ENCODE measurements around the gene DOCK6.

DOCK6 gene

GRCh38 chr19:11247391-11247790 lies 14.9 kb downstream of the DOCK6 start:
- no peak for DNase-seq (ENCODE audit: low spot score)

- DNase-seq (ENCODE audit: low spot score), result no peak
Measured at GRCh38 chr19:11246941-11247340, 15.4 kb downstream of the DOCK6 start.

GRCh38 chr19:11244846-11245589 lies 17.3 kb downstream of the DOCK6 start:
- DNase-seq (ENCODE audit: low spot score), result no peak

- DNase-seq (ENCODE audit: low spot score), result no peak
Measured at GRCh38 chr19:11243798-11244169, 18.5 kb downstream of the DOCK6 start.

- DNase-seq (ENCODE audit: low spot score), result peak; percentile 58
Measured at GRCh38 chr19:11242864-11243797, 19.2 kb downstream of the DOCK6 start.

GRCh38 chr19:11242025-11242424 lies 20.3 kb downstream of the DOCK6 start:
- DNase-seq (ENCODE audit: low spot score), result no peak

- DNase-seq (ENCODE audit: low spot score), result no peak
Measured at GRCh38 chr19:11240008-11240444, 22.3 kb downstream of the DOCK6 start.

GRCh38 chr19:11239377-11240000 lies 22.8 kb downstream of the DOCK6 start, which contains the start of gene ANGPTL8:
Gene ANGPTL8 (plus strand): TSS chr19:11239619. CDS start chr19:11239638, 19 bp downstream.
- DNase-seq (ENCODE audit: low spot score), result no peak

GRCh38 chr19:11238781-11239376 lies 23.4 kb downstream of the DOCK6 start:
- DNase-seq (ENCODE audit: low spot score), result no peak

- no peak for DNase-seq (ENCODE audit: low spot score)
Measured at GRCh38 chr19:11238041-11238440, 24.3 kb downstream of the DOCK6 start.

- no peak for DNase-seq (ENCODE audit: low spot score)
Measured at GRCh38 chr19:11237321-11237720, 25.0 kb downstream of the DOCK6 start.

- DNase-seq (ENCODE audit: low spot score), result no peak
Measured at GRCh38 chr19:11236324-11237301, 25.7 kb downstream of the DOCK6 start.

- no peak for DNase-seq (ENCODE audit: low spot score)
Measured at GRCh38 chr19:11234486-11235075, 27.7 kb downstream of the DOCK6 start.

GRCh38 chr19:11233073-11233472 lies 29.3 kb downstream of the DOCK6 start:
- DNase-seq (ENCODE audit: low spot score), result no peak

- DNase-seq (ENCODE audit: low spot score), result no peak
Measured at GRCh38 chr19:11232555-11232954, 29.8 kb downstream of the DOCK6 start.

GRCh38 chr19:11230621-11231386 lies 31.5 kb downstream of the DOCK6 start:
- no peak for DNase-seq (ENCODE audit: low spot score)

- DNase-seq (ENCODE audit: low spot score), result no peak
Measured at GRCh38 chr19:11227195-11227886, 35.0 kb downstream of the DOCK6 start.

- DNase-seq (ENCODE audit: low spot score), result no peak
Measured at GRCh38 chr19:11226716-11227166, 35.6 kb downstream of the DOCK6 start.

- DNase-seq (ENCODE audit: low spot score), result no peak
Measured at GRCh38 chr19:11225815-11226214, 36.5 kb downstream of the DOCK6 start.

Data from cerebellar cortex (tissue), 1 donor.